ENCODE measurements around the gene JADE2. TPM values are rescaled to one million over a fixed set of nuclear protein-coding genes. Genes with fewer than 3 reads are reported as not detected.

The JADE2 gene
- polyA plus RNA-seq, 2 donors: 3.8 to 4.1 TPM

DNA sequence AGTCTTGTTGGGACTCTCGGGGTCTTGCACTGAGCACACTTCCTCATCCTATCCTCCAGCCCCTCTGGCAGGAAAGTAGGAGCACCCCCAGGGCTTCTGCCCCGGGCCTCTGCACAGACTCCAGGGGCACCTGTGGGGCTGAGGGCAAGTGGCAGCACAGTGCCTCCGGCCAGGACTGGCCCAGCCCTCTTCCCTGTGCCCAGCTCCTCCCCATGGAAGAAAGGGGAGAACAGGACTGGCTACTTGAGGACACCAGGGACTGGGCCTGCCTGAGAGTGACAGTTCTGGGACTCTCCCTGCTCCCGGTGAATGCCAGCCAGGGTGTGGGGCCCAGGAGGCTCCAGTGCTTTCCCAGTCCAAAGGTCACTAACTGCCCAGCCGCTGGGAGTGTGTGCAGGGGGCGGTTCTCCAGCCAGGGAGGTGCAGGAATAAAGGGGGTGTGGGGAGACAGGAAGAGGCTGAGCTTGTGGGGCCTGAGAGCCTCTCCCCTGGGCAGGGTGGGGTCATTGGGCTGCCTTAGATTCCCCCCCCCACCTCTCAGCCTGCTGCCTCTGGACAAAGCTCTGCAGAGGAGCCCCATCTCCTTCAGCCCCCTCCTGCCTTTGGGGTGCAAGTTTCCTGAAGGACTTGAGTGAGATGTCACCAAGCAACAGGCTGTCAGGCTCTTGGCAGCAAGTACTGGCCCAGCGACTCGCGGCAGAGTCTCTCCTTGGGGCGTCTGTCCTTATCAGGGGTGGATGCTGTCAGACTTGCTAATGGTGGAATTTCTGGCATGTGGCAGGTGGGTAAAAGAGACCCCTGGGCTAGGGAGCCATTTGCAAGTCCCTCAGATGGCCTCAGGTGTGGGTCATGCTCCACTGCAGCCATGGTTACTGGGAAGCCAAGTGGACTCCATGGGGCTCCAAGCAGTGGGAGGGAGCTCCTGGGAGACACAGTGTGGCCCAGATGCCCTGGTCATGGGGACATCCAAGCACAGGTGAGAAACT is 19.1 kb upstream of the JADE2 start:
- no peak overlapping the region for H3K4me3 ChIP-seq (ENCODE audit: low read depth in 1 of 2, low read length in 2 of 2)
- H3K4me1 ChIP-seq (ENCODE audit: control insufficient read depth in 2 of 2, insufficient read depth in 2 of 2, low read length in 1 of 2): peaks cover 4 to 12% of the 10 kb centered on the region in 2 donors
- no peaks in the 10 kb centered on the region for H3K9me3 ChIP-seq (ENCODE audit: control insufficient read depth in 2 of 2, insufficient read depth in 1 of 2, low read depth in 1 of 2, low read length in 1 of 2)
- 33 to 45% methylated on average over 10 of the region's 10 CpGs for WGBS, 2 donors
- H3K36me3 ChIP-seq (ENCODE audit: control insufficient read depth in 2 of 2, insufficient read depth in 2 of 2, low read length in 1 of 2): no peaks in the 10 kb centered on the region
- no peaks in the 10 kb centered on the region for H3K27me3 ChIP-seq (ENCODE audit: control insufficient read depth in 1 of 2, insufficient read depth in 2 of 2, low read length in 2 of 2)
- H3K27ac ChIP-seq (ENCODE audit: low read depth in 2 of 2, low read length in 1 of 2): peak overlapping the region in 1 of 2 donors; percentile 28

DNA sequence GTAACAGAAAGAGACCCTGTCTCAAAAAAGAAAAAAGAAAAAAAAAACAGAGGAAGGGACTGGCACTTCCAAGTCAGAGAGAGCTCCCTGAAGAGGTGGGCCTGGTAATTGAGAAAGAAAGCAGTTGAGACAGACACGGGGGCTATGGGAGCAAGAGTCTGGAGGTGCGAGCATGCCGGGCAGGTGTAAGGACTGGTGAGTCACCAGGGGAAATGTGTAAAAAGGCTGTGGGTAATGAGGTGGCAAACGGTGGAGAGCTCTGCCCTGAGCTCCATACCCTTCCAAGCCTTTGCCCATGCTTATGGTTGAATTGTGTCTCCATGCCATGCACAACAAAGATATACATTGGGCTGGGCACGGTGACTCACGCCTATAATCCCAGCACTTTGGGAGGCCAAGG is 18.0 kb upstream of the JADE2 start:
- 75 to 77% methylated on average over 6 of the region's 6 CpGs for WGBS, 2 donors
- H3K9me3 ChIP-seq (ENCODE audit: control insufficient read depth in 2 of 2, insufficient read depth in 1 of 2, low read depth in 1 of 2, low read length in 1 of 2): no peaks in the 10 kb centered on the region
- no peaks in the 10 kb centered on the region for H3K36me3 ChIP-seq (ENCODE audit: control insufficient read depth in 2 of 2, insufficient read depth in 2 of 2, low read length in 1 of 2)
- no peaks in the 10 kb centered on the region for H3K27me3 ChIP-seq (ENCODE audit: control insufficient read depth in 1 of 2, insufficient read depth in 2 of 2, low read length in 2 of 2)
- no peak overlapping the region for H3K27ac ChIP-seq (ENCODE audit: low read depth in 2 of 2, low read length in 1 of 2)
- peaks cover 7 to 19% of the 10 kb centered on the region in 2 donors for H3K4me1 ChIP-seq (ENCODE audit: control insufficient read depth in 2 of 2, insufficient read depth in 2 of 2, low read length in 1 of 2)
- no peak overlapping the region for H3K4me3 ChIP-seq (ENCODE audit: low read depth in 1 of 2, low read length in 2 of 2)

DNA sequence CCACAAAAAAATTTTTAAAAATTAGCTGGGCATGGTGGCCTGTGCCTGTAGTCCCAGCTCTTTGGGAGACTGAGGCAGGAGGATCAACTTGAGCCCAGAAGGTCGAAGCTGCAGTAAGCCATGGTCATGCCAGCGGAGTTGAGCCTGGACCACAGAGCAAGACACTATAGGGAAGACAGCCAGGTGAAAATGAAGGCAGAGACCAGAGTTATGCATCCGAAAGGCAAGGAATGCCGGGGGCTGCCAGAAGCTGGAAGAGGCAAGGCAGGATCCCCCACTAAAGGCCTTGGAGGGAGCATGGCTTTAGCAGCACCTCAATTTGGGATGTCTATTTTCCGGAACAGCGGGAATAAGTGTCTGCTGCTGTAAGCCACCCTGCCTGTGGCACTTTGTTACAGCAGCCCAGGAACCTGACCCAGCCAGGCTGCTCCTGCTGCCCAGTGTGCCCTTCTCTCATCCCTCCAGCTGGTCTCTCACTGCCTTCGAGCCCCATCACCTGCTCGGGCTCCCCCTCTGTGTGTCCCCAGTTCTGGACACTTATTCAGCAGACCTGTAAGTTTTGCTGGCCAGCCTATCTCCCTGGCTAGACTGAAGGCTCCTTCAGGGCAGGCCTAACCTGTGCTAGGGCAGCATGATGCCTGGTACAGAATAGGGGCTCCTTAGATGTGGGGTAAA is 16.8 kb upstream of the JADE2 start:
- Histone ChIP-seq H3K27ac (ENCODE audit: low read depth in 2 of 2, low read length in 1 of 2) (no peak overlapping the region), H3K4me1 (ENCODE audit: control insufficient read depth in 2 of 2, insufficient read depth in 2 of 2, low read length in 1 of 2) (peaks cover 7 to 19% of the 10 kb centered on the region in 2 donors)
- WGBS, 2 donors: 91 to 96% methylated on average over 8 of the region's 8 CpGs

DNA sequence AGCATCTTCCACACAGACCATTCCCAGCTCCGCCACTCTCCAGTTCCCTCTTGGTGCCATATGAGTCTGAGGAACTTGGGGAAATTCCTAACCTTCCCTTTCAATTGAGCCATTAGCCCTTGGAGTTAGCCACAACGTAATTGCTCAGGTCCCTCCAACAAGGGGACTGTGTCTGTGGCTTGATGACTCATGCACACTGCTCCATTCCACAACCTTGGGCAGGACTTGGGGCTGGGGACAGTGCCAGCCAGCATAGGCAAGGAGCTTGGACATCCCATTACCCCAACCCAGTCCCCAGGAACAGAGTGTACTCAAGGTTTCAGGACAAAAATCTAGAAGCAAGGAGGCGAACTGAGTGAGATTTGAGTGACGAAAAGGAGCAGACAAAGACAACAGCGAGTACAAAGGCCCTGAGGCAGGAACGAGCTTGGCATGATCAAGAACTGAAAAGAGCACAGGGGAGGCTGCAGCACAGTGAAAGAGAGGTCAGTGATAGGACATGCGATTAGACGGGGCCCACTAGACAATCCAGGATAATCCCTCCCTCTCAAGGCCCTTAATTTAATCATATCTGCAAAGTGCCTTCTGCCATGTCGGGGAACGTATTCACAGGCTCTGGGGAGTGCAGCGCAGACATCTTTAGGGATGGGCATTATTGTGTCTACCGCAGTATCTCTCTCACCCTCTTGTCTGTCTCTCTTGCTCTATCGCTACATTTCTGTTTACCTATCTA is 16.0 kb upstream of the JADE2 start:
- no peak overlapping the region for H3K4me3 ChIP-seq (ENCODE audit: low read depth in 1 of 2, low read length in 2 of 2)
- no peak overlapping the region for H3K27ac ChIP-seq (ENCODE audit: low read depth in 2 of 2, low read length in 1 of 2)
- peaks cover 7 to 19% of the 10 kb centered on the region in 2 donors for H3K4me1 ChIP-seq (ENCODE audit: control insufficient read depth in 2 of 2, insufficient read depth in 2 of 2, low read length in 1 of 2)
- H3K36me3 ChIP-seq (ENCODE audit: control insufficient read depth in 2 of 2, insufficient read depth in 2 of 2, low read length in 1 of 2): no peaks in the 10 kb centered on the region
- WGBS, 2 donors: 87 to 89% methylated on average over 13 of the region's 13 CpGs
- H3K27me3 ChIP-seq (ENCODE audit: control insufficient read depth in 1 of 2, insufficient read depth in 2 of 2, low read length in 2 of 2): no peaks in the 10 kb centered on the region
- H3K9me3 ChIP-seq (ENCODE audit: control insufficient read depth in 2 of 2, insufficient read depth in 1 of 2, low read depth in 1 of 2, low read length in 1 of 2): no peaks in the 10 kb centered on the region

More for the DNA sequence above, 16.8 kb upstream of the JADE2 start:
- H3K9me3 ChIP-seq (ENCODE audit: control insufficient read depth in 2 of 2, insufficient read depth in 1 of 2, low read depth in 1 of 2, low read length in 1 of 2): no peaks in the 10 kb centered on the region
- no peaks in the 10 kb centered on the region for H3K27me3 ChIP-seq (ENCODE audit: control insufficient read depth in 1 of 2, insufficient read depth in 2 of 2, low read length in 2 of 2)
- H3K36me3 ChIP-seq (ENCODE audit: control insufficient read depth in 2 of 2, insufficient read depth in 2 of 2, low read length in 1 of 2): no peaks in the 10 kb centered on the region
- H3K4me3 ChIP-seq (ENCODE audit: low read depth in 1 of 2, low read length in 2 of 2): no peak overlapping the region

DNA sequence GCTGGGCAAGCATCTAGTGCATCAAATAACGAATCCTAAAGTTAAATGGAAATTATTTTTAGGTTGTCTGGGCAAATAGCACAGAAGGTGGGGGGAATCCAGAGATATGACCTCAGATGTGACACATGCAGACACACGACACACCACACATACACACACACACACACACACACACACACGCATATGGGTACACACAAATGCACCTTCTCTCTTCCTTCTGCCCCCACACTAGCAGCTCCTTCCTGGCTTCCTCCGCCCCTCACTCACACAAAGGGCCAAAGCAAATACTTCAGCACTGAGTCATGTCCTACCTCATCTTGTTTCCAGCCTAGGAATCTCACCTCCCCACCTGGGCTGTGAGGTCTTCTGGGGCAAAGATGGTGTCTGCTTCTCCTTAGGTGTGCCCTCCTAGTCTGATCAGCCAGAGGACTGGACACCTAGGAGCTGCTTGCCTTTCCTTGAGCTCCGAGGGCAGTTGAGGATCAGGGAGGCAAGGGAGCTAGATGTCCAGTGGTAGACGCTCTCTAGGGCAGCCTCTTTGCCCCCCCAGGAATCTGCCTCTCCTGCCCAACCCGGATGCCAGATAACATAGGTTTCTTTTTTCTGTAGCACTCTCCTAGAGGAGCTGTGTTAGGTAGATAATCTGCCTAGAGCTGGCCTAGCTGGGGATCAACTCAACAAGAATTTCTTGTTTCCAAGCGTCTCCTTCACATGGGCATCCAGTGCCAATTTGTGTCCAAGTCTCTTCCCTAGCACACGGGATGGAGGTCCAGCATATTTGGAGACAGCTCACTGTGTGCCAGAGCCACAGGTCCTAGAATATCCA is 14.3 kb upstream of the JADE2 start:
- H3K4me3 ChIP-seq (ENCODE audit: low read depth in 1 of 2, low read length in 2 of 2): no peak overlapping the region
- peak overlapping the region; percentile 47 to 75 for H3K27ac ChIP-seq (ENCODE audit: low read depth in 2 of 2, low read length in 1 of 2)
- WGBS, 2 donors: 54 to 56% methylated on average over 9 of the region's 9 CpGs

DNA sequence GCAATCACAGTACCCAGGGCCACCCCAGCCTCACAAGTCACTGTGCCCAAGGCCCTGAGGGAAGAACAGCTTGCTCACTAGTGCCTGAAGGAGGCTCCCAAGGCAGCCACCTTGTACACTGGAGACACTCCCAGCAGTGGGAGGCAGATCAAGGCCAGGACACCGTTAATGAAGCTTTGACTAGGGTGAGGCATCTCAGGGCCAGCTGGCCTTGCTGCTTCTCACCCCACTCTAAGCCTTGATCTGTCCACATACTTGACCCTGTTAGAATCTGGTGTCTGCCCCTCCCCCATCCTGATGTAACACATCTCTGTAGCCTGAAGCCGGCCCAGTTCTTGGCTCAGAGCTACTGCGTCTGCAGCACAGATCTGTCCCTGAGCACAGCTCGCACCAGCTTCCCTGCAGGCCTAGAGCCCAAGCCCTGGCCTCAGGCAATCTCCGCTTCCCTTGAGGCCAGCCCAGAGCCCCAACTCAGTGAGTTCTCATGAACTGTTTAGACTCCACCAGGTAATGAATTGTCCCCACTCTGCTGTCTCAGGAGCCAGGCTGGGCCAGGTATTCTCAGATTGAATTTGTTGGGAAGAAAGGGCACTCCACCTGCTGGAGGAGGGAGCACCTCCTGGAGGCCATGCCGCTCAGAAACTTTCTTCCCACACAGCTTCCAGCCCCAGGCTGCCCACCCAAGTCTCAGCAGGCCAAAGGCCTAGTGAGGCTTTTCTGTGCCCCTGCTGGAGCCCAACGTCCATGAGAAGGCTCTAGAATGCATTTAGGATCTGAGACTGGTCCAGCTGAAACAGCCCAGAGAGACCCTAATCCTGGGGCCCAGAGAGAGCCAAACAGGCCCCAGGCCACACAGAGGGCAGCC is 13.4 kb upstream of the JADE2 start:
- Histone ChIP-seq H3K36me3 (ENCODE audit: control insufficient read depth in 2 of 2, insufficient read depth in 2 of 2, low read length in 1 of 2) (no peaks in the 10 kb centered on the region), H3K27me3 (ENCODE audit: control insufficient read depth in 1 of 2, insufficient read depth in 2 of 2, low read length in 2 of 2) (no peaks in the 10 kb centered on the region), H3K4me3 (ENCODE audit: low read depth in 1 of 2, low read length in 2 of 2) (no peak overlapping the region), H3K27ac (ENCODE audit: low read depth in 2 of 2, low read length in 1 of 2) (peak overlapping the region; percentile 47 to 75), H3K4me1 (ENCODE audit: control insufficient read depth in 2 of 2, insufficient read depth in 2 of 2, low read length in 1 of 2) (peaks cover 7 to 13% of the 10 kb centered on the region in 2 donors), H3K9me3 (ENCODE audit: control insufficient read depth in 2 of 2, insufficient read depth in 1 of 2, low read depth in 1 of 2, low read length in 1 of 2) (no peaks in the 10 kb centered on the region)
- WGBS, 2 donors: 54 to 58% methylated on average over 7 of the region's 7 CpGs

More for the DNA sequence above, 14.3 kb upstream of the JADE2 start:
- H3K36me3 ChIP-seq (ENCODE audit: control insufficient read depth in 2 of 2, insufficient read depth in 2 of 2, low read length in 1 of 2): no peaks in the 10 kb centered on the region
- peaks cover 7 to 19% of the 10 kb centered on the region in 2 donors for H3K4me1 ChIP-seq (ENCODE audit: control insufficient read depth in 2 of 2, insufficient read depth in 2 of 2, low read length in 1 of 2)
- no peaks in the 10 kb centered on the region for H3K27me3 ChIP-seq (ENCODE audit: control insufficient read depth in 1 of 2, insufficient read depth in 2 of 2, low read length in 2 of 2)
- H3K9me3 ChIP-seq (ENCODE audit: control insufficient read depth in 2 of 2, insufficient read depth in 1 of 2, low read depth in 1 of 2, low read length in 1 of 2): no peaks in the 10 kb centered on the region

DNA sequence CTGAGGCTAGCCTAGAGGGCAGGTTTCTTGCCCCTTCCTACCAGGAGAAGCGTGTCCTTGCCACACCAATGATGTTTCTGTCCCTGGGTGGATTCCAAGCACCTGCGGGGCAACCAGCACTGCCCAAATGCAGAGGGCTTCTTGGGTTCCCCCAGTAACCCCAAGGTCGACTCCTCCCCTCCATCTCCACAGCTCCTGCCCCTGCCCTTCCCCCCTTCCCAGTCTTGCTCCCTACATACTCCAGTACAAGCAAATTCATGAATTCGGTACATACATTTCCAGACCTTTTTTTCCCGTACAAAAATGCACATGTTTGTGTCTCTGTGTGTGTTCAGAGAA is 12.8 kb upstream of the JADE2 start:
- Histone ChIP-seq H3K4me1 (ENCODE audit: control insufficient read depth in 2 of 2, insufficient read depth in 2 of 2, low read length in 1 of 2) (peaks cover 7 to 13% of the 10 kb centered on the region in 2 donors), H3K9me3 (ENCODE audit: control insufficient read depth in 2 of 2, insufficient read depth in 1 of 2, low read depth in 1 of 2, low read length in 1 of 2) (no peaks in the 10 kb centered on the region), H3K4me3 (ENCODE audit: low read depth in 1 of 2, low read length in 2 of 2) (no peak overlapping the region), H3K36me3 (ENCODE audit: control insufficient read depth in 2 of 2, insufficient read depth in 2 of 2, low read length in 1 of 2) (no peaks in the 10 kb centered on the region), H3K27me3 (ENCODE audit: control insufficient read depth in 1 of 2, insufficient read depth in 2 of 2, low read length in 2 of 2) (no peaks in the 10 kb centered on the region), H3K27ac (ENCODE audit: low read depth in 2 of 2, low read length in 1 of 2) (peak overlapping the region in 1 of 2 donors; percentile 40)
- 77 to 83% methylated on average over 5 of the region's 5 CpGs for WGBS, 2 donors

DNA sequence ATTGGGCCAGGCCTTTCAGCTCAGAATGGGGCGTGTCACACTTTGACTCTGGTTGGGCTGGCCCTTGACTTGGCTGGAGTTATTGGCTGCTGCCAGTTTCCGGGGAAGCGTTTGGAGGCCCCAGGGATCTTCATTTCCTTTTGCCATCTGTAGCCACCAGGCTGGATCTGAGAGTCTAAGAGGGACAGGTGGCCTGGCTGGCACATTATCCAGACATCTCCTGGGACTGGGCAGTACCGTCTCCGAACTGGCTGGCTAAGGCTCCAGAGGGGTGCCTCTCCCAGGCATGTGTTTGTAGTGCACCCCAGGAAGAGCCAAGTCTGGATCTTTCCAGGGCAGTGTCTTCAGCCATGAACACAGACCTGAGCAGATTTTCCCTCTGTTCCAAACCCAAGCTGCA is 9.7 kb upstream of the JADE2 start:
- Histone ChIP-seq H3K27me3 (ENCODE audit: control insufficient read depth in 1 of 2, insufficient read depth in 2 of 2, low read length in 2 of 2) (no peaks in the 10 kb centered on the region), H3K9me3 (ENCODE audit: control insufficient read depth in 2 of 2, insufficient read depth in 1 of 2, low read depth in 1 of 2, low read length in 1 of 2) (no peaks in the 10 kb centered on the region), H3K36me3 (ENCODE audit: control insufficient read depth in 2 of 2, insufficient read depth in 2 of 2, low read length in 1 of 2) (no peaks in the 10 kb centered on the region), H3K4me3 (ENCODE audit: low read depth in 1 of 2, low read length in 2 of 2) (no peak overlapping the region), H3K27ac (ENCODE audit: low read depth in 2 of 2, low read length in 1 of 2) (no peak overlapping the region), H3K4me1 (ENCODE audit: control insufficient read depth in 2 of 2, insufficient read depth in 2 of 2, low read length in 1 of 2) (peaks cover 7 to 12% of the 10 kb centered on the region in 2 donors)
- 69 to 85% methylated on average over 5 of the region's 5 CpGs for WGBS, 2 donors

All from esophagus (tissue), 2 donors.